DLD1 (cell line): ENCODE results near the gene ITM2B.
"Not testable (repeated sequence)": the region's sequence is repeated elsewhere in the genome, so short reads cannot be mapped to it uniquely, and the experiment has no call there.

Source experiments
- in situ Hi-C: cut with HindIII; loops from 2 replicates; pipeline ENCODE4 v1.10.0; 2017; ENCODE audit warnings: low sequenced_read_pairs

The ITM2B gene

DNA sequence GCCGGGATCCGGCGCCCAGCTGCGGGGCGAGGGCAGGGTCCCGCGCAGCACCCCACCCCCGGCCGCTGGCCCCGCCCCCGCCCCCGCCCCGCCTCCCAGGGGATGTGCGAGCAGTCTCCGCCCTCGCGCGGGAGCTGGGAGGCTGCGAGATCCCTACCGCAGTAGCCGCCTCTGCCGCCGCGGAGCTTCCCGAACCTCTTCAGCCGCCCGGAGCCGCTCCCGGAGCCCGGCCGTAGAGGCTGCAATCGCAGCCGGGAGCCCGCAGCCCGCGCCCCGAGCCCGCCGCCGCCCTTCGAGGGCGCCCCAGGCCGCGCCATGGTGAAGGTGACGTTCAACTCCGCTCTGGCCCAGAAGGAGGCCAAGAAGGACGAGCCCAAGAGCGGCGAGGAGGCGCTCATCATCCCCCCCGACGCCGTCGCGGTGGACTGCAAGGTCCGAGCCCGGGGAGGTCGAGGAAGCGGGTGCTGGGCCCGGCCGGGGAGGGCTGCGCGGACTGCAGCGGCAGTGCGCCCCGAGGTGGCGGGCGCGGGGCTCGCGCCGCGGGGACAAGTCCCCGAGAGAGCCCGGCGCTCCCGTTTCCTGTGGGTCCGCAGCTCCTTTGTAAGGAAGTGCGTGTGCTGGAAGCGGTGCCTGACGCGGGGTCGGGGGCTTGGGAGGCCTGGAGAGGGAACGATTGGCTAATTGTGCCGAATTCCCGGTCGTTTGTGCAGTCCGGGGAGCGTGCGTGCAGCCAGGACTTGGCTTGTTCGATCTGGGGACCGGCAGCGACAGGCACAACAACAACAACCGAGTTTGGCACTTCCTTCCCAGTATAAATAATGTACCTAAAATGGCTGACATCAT is at the start of gene ITM2B:
Gene ITM2B, plus strand, starts transcription at position 161 of the 843 bp plus-strand sequence. Its CDS starts 155 bp downstream, at position 316.
- in situ Hi-C loops = no loop called here

DNA sequence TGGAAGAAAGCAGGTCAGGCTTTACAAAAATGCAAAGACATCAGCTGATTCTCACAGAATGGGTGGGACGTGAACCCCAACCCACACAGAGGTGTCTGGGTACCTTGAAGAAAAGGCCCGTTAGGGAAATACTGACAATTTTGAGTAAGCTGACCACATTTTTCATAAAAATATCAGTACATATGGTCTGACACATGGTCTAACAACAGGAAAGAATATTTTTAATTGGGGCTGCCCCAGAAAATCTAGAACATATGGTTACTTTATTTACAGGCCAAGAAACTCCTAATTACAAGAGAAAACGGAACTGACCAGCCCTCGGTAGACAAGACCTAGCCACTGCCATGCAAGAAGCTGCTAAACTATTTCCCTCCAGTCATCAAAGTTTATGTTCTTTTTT is 48.7 kb upstream of the ITM2B start:
- in situ Hi-C loops = no loop called here

DNA sequence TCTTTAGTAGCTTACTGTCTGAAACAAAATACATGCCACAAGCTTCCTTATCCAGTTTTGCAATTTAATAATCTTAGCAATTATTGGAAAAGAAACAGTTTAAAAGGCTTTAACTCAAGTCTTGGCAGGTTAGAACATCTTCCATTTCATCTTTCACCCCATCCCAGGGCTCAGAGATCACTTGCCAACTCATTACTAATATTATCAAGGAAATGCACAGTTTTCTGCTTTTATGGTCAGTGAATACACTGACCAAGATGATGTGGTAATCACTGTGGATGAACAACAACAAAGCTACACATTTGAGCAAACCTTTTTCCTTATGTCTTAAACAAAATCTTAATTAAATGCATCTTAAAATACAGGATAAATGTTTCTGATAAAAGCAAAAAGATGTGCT is 48.0 kb upstream of the ITM2B start:
- in situ Hi-C loops = no loop called here

- in situ Hi-C loops = no loop called here
These were observed 46.3 kb upstream of the ITM2B start for GRCh38 chr13:48186722-48187121.

DNA sequence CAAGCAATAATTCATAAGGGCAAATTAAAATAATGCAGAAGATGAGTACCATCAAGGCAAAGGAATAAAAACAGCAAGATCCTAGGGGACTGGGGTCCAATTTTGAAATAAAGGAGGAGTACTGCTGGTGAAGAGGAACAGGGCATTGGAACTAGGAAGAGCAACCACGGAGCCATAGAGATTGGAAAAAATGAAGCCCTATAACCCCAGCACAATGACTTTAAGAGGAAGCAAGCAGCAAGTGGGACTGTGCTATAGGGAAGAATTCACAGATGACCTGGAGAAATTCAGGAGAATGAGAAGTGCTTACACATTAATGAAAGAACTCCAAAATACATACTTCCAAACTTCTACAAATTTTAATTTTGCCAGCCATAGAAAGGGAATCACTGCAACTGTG is 44.9 kb upstream of the ITM2B start:
- in situ Hi-C loops = no loop called here

DNA sequence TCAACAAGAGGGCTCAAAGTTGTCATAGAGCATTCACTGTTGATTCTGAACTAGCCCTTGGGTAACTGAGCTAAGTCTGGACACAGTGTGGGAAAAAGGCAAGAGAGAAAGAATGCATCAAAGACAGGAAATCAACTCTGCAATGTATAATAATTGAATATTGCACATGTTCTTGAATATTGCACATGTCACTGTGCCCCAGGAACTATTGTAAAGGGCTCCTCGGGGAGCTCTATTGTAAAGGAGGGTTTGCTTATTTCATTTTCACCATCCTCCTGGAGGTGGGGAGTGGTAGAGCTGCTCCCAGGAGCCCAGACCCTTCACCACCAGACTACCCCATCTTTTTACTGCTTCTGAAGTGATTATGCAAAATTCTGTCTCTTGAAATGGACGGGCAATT is 44.4 kb upstream of the ITM2B start:
- in situ Hi-C loops = no loop called here

DNA sequence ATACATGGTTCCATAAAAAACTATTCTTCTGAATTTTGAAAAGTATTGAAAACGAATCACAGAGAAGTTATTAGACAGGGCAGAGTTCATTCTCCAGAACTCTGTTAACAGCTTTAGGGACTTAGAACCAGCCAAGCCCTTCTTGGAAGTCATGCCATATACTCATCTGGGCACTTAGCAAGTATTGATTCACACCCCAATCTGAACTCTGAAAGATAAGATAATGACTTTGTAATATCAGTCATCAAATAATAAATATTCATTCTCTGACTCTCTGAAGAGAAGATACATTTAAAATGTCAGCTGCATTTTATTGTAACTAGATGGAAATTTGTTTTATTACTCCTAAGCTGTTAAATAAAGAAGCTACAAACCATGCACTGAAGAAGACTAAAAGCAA is 43.8 kb upstream of the ITM2B start:
- in situ Hi-C loops = no loop called here

- in situ Hi-C loops = no loop called here
These were observed 40.5 kb upstream of the ITM2B start for GRCh38 chr13:48192411-48192935.

- in situ Hi-C loops = no loop called here
These were observed 38.6 kb upstream of the ITM2B start for GRCh38 chr13:48194379-48194754.

DNA sequence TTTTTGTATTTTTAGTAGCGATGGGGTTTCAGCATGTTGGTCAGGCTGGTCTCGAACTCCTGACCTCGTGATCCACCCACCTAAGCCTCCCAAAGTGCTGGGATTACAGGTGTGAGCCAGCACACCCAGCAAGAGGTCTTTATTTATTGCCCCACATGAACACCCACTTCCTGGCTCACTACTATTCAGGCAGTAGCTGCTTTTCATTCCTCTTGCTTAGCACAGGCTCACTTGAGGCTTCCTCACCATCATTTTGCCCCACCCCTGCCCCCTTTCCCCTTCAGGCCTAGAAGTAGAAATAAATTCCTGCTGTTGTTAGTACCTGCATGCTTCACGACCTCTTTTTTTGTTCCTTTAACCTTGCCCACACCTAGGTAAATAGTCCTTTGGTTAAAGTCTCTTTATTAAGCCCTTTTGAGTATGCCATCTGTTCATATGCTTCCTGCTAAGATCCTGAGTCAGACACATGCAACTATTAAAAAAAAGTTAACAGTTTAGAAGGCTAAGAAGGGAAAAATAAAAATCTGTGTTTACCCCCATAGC is 33.5 kb upstream of the ITM2B start:
- in situ Hi-C loops = no loop called here

- in situ Hi-C loops = no loop called here
These were observed 32.0 kb upstream of the ITM2B start for GRCh38 chr13:48201044-48201443.

DNA sequence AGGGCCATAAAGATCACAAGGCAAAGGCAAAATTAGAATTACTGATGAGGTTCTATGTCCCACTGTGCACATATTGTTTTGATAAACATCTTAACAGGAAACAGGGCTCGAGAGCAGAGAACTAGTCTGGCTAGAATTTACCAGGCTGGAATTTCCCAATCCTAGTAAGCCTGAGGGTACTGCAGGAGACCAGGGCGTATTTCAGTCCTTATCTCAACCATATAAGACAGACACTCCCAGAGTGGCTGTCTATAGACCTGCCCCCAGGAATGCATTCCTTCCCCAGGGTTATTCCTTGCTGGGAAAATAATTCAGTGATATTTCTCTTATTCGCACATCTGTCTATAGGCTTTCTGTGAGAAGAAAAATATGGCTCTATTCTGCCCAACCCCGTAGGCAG is 25.8 kb upstream of the ITM2B start:
- in situ Hi-C loops = not testable (repeated sequence)

DNA sequence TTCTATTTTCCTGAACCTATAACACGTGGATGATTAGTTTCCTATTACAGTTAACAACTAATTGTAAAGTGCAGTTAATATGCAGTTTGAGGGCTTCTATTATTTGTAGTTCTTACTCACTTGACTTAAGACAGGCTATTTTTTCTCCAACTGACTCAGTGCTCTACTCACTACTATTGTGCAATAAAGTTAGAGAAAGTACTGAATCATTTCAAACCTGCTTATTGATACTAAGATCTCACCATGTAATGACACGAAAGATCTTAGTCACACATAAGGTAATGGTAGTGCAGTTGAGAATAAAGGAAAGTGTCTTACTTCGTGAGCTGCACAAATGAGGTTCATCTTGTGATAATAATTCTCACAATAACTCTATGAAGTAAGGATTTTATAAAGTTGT is 22.8 kb upstream of the ITM2B start:
- in situ Hi-C loops = no loop called here

- in situ Hi-C loops = no loop called here
These were observed 18.4 kb upstream of the ITM2B start for GRCh38 chr13:48214519-48215121.

DNA sequence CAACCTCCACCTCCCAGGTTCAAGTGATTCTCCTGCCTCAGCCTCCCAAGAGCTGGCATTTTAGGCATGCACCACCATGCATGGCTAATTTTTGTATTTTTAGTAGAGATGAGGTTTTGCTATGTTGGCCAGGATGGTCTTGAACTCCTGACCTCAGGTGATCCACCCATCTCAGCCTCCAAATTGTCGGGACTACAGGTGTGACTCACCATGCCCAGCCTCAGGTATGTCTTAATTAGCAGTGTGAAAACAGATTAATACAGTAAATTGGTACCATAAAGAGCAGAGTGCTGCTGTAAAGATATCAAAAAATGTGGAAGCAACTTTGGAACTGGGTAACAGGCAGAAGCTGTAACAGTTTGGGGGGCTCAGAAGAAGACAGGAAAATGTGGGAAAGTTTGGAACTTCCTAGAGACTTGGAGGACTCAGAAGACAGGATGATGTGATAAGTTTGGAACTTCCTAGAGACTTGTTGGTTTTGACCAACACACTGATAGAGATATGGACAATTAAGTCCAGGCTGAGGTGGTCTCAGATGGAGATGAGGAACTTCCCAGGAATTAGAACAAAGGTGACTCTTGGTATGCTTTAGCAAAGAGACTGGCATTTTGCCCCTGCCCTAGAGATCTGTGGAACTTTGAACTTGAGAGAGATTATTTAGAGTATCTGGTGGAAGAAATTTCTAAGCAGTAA is 17.3 kb upstream of the ITM2B start:
- in situ Hi-C loops = not testable (repeated sequence)

DNA sequence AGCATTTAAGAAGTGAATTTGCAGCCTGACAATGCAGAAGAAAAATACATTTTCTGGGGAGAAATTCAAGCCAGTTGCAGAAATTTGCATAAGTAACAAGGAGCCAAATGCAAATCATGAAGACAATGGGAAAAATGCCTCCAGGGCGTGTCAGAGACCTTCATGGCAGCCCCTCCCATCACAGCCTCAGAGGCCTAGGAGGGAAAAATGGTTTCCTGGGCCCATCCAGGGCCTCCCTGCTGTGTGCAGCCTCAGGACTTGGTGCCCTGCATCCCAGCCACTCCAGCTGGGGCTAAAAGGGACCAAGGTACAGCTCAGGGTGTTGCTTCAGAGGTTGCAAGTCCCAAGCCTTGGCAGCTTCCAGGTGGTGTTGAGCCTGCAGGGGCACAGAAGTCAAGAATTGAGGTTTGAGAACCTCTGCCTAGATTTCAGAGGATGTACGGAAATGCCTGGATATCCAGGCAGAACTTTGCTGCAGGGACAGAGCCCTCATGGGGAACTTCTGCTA is 16.7 kb upstream of the ITM2B start:
- in situ Hi-C loops = no loop called here

- in situ Hi-C loops = no loop called here
These were observed 12.4 kb upstream of the ITM2B start for GRCh38 chr13:48220592-48220980.

DNA sequence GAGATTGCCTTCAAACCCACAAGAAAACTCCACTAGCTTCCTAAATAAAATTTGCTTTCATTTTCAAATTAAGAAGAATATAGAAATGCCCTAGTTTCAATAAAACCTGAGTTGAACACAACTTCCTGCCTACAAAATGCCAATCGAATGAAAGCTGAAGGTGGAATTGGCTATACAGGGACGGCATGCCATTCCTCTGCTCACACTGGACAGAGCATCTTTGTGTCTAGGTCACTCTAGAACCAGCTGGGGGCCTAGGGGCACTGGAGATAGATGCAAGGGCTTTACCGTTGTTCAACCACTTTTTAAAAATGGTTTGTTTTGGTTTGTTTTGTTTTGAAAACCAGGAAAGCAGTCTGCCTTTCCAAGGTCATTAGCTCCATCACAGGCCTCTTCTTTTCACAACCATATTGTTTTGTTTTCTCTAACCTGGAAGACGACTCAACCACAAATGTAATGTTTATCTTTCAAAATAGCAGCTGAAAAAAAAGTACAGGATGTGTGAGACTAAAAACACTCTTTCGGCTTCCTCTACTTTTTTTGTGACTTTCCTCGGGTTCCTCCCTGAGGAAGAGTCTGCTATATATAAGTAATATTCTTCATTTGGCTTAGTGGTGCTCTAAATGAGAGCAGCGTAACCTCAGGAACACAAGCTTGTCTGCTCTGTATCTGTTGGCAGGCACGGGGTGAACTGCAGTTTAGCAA is 11.9 kb upstream of the ITM2B start:
- in situ Hi-C loops = no loop called here

DNA sequence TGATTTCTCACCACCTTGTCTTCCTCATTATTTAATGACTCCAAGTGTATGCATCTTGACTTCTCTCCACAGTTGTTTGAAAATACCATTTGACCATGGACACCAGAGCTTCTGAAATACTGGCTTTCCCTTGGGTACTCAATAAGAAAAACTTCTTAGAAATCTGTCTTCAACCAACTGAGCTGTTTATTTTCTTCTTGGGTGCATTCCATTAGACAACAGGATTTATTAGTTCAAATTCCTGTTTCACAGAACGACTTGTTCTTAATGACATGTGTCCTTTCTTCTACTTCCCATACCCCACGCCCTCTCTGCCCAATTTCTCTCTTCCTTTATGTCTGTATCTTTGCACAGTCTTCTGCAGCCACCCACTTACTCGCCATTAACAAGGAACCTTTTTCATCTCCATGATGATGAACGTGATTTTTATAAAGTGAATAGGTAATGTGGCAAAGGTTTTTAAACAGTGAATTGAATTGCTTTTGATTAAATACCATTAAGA is 11.3 kb upstream of the ITM2B start:
- in situ Hi-C loops = no loop called here
